Prostate gland (tissue), 2 donors: Measurements from ENCODE around the gene COL4A1.

Experiments used
- POLR2A ChIP-seq: fragments of 450-650 bp; IDR thresholded peaks from one replicate; pipeline ENCODE4 v1.6.1; 2016; ENCODE audit warnings: antibody characterized with exemption, mild to moderate bottlenecking
- POLR2AphosphoS5 ChIP-seq: sonication (generic); formaldehyde crosslinking; IDR thresholded peaks from one replicate; pipeline ENCODE4 v1.6.1; 2017; ENCODE audit warnings: antibody characterized with exemption
- TF ChIP-seq, protein P1 (sequence below), 4 experiments: fragments of 200-600 bp in 2 of 4; fragments of 450-650 bp in 2 of 4; sonication (generic) in 2 of 4; IDR thresholded peaks; 1 replicate in 3 of 4; 2 replicates in 1 of 4; pipeline ENCODE4 v1.5.1; 2016 to 2019; ENCODE audit warnings: antibody characterized with exemption in 4 of 4, mild to moderate bottlenecking in 2 of 4, moderate library complexity in 2 of 4

- TF ChIP-seq POLR2AphosphoS5 (no peak), POLR2A (no peak)
- TF ChIP-seq, protein P1, sequence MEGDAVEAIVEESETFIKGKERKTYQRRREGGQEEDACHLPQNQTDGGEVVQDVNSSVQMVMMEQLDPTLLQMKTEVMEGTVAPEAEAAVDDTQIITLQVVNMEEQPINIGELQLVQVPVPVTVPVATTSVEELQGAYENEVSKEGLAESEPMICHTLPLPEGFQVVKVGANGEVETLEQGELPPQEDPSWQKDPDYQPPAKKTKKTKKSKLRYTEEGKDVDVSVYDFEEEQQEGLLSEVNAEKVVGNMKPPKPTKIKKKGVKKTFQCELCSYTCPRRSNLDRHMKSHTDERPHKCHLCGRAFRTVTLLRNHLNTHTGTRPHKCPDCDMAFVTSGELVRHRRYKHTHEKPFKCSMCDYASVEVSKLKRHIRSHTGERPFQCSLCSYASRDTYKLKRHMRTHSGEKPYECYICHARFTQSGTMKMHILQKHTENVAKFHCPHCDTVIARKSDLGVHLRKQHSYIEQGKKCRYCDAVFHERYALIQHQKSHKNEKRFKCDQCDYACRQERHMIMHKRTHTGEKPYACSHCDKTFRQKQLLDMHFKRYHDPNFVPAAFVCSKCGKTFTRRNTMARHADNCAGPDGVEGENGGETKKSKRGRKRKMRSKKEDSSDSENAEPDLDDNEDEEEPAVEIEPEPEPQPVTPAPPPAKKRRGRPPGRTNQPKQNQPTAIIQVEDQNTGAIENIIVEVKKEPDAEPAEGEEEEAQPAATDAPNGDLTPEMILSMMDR (IDR thresholded peaks at IDR 0.05) = no peak
Observed at GRCh38 chr13:110170882-110171281, 136.1 kb downstream of the COL4A1 start.
